HL-60 (cell line): ENCODE measurements around the gene COPB1.

Experiments
- CTCF ChIP-seq: IDR thresholded peaks from one replicate; pipeline ENCODE4 v1.5.1; 2011; ENCODE audit warnings: low read length, control low read depth, inconsistent platforms; ENCODE audit not compliant: insufficient read depth
- GABPA ChIP-seq: IDR thresholded peaks from 2 replicates; pipeline ENCODE4 v1.6.1; 2012; ENCODE audit warnings: low read depth
- POLR2AphosphoS5 ChIP-seq: IDR thresholded peaks from 2 replicates; pipeline ENCODE4 v1.6.1; 2012; ENCODE audit warnings: low read depth
- REST ChIP-seq: IDR thresholded peaks from 2 replicates; pipeline ENCODE4 v1.6.1; 2012; ENCODE audit warnings: low read depth; ENCODE audit not compliant: insufficient replicate concordance

GRCh38 chr11:14443638-14444037 is 56.0 kb downstream of the COPB1 start:
- TF ChIP-seq POLR2AphosphoS5: no peak
- TF ChIP-seq CTCF: no peak
- TF ChIP-seq GABPA: no peak
- no peak for TF ChIP-seq REST
